Measurements from ENCODE around the gene HOXD12.

Gene HOXD12

DNA sequence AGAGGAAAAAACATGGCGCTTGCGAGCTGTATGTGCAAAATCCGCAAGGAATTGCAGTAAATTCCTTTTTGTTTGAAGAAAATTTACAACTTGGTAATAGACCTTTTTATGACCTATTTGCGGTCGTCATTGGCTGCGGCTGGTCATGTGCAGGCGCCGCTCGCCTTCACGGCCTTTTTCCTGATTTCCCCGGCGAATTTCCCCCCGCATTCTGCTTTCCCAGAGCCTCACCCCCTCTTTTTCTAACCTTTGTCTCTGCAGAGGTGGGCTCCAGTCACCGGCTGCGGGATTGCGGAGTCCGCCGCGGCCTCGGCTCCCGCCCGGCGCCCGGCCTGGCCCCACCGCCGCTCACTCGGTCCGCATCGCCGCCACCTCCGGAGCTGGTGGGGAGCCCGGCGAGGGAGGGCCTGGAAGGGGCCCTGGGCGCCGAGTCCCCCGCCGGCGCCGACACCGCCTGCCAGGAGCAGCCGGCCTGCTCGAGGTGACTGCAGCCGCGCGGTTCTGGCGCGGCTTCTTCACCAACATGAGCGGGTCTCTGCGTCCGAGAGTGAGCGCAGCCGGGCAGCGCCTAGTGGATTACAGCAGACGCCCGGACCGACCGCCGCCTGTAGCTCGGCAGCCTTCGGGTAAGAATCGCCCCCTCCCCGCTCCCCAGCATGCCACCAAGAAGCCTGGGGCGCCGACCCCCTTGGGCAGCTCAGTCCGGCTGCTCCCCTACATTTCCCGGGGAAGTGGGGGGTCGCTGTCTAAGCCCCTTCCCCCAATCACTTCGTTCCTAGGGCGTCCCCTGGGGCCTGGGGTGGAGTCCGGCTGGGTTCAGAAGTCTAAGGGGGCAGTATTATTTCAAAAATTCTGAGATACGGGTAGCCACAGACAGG lies 37.0 kb downstream of the HOXD12 start:
- no peak for DNase-seq

DNA sequence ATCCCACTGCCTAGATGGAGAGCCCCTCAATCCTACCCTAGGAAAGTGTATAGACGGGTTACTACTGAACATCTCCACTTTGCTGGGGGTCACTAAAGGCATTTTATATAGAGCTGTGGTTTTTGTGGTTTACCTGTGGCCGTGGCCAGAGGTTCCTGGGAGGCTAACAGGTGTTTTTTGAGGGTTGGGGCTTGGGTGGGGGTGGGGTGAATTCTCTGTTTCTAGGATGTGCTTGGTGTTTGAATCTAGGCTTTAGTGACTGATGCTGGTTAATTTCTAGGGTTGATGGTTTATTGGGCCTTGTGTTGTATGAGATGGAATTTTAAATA lies 37.6 kb downstream of the HOXD12 start:
- no peak for DNase-seq

DNA sequence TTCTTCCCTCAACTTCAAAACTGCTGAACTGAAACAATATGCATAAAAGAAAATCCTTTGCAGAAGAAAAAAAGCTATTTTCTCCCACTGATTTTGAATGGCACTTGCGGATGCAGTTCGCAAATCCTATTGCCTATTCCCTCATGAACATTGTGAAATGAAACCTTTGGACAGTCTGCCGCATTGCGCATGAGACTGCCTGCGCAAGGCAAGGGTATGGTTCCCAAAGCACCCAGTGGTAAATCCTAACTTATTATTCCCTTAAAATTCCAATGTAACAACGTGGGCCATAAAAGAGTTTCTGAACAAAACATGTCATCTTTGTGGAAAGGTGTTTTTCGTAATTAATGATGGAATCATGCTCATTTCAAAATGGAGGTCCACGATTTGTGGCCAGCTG lies 38.3 kb downstream of the HOXD12 start:
- no peak for DNase-seq

DNA sequence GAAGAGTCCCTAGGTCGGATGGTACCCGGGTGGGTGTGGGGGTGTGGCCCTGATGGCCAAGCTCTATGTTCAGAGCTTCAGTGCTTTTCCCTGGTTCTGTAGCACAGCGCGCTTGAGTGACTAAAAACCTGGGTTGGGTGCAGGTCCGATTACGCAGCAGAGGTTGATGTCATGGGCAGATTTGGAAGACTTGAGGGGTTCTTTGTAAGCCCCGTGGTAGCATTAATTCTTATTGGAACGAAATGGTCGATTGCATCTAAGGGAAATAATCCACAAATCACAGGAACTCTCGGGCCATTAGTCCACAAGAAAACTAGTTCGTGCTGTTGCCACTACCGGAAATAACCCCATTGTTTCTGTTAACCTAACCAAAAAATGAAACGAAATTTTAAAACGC lies 38.9 kb downstream of the HOXD12 start:
- no peak for DNase-seq

DNA sequence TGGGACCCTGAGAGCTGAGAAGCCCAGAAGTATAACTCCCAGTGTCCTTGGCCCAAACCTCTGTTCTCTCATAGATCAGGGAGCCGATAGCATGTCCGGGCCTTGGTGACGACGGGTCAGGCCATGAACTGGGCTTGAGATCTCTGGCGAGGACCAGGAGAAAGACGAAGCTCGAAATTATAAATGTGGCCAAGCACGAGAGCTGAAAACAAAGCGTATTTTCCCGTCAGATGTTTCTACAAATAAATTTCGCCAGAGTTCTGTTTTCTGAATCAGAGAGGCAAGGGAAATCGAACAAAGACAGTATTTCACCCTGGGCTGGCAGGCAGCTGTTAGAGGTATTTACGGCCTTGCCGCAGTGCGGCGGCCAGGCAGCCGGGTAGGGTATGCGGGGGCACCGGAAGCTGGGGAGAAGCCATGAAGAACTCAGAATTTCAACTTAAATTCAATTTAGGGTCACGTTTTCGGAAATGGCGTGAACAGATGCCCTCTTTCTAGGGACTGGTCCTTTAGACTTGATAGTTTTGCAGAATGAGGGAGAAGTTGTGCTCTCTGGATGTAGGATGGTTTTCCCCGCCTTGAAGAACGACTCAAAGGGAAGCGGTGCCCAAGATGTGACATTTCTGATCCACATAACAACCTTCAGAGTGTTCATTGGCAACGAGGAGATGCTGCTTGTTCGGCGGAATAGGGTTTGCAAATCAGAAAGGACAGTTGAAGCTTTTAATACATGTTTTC lies 39.5 kb downstream of the HOXD12 start:
- DNase-seq, result no peak

DNA sequence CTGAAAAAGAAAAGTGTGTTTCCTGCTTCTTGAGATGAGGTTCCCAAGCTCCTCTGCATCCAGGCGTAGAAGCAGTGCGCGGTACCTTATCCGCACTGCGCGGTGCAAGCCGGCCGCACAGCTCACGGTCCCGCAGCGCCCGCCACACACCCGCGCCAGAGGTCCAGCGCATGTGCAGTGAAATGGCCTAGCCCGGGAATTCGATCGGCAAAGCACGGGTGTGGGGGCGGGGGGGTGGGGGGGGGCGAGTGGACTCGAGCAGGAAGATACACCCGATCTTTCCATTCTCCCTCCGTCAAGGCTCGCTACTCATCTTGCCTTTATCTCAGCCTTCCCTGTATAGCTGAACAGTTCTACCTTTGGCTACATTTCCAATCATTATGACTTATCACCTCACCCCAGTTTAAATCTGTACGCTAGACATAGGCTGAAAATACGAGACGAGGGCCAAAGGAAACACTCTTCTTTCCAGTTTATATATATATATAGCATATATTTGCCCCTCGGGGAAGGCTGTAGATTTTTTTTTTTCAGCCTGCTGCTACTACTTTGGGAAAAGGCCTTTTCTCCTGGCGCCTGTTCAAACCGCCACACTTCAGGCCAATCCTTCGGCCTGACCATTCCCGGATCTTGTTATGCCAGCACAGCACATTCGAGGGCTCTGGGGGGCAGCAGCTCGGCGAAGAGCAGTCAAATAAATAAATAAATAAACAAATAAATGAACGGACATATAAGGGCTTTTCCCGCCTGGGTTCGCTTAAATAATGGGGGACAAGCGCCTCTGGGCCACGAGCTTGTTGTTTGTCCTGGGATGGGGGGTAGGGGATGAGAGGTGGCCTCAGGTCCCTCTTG lies 40.3 kb downstream of the HOXD12 start:
- no peak for DNase-seq

DNA sequence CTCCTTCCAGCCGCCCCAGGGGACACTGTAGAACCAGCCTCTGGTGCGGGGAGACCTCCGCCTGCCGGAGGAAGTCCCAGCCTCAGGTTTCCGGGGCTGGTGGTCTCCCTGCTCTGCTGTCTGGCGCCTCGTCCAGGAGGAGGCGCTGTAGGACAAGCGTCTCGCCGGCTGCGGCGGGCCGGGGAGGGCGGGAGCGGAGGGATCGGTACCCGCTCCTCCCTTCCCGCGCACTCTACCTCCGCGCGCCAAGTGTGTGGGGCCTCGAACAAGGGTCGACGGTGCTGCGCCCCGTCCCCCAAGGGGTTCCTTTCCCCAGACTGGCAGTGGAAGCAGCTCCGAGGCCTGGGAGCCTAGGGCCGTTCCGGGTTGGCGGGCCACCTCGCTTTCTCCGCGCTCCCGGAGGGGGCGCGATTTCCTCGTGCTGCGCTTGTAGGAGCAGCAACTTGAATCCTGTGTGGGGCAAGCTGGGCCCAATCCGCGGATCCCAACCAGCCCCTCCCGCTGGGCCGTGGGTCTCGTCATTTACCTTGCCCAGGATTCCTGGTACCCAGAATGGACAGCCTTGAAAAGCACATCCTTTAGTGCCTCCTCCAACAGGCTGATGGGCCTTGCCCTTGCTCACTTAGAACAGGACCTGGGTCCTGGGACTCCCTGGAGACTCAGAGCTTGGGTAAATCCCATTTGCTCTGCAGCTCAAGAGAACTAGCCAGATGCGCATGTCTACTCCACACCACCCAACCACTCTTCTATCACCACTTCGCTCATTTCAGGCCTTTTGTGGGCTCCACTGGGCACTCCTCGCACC lies 41.1 kb downstream of the HOXD12 start:
- DNase-seq, result peak in 1 of 2 donors; percentile 43

DNA sequence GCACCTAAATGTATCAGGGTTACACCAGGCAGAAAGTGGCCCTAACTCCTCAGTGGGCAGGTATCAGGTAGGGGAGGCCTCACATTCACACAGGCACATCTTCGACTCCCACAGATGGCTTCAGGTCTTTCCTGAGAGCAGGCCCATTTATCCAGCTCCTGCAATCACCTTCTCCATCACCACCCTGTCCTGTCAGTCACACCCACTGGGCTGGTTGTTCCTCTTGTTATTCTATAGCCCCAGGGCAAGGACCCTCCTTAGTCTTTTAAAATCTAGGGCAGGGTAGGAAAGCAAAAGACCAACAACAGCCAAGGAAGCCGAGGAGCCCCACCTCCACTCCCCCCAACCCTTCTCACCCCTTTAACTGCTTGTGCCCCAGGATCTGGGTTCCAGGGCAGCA lies 42.7 kb downstream of the HOXD12 start:
- DNase-seq, result no peak

DNA sequence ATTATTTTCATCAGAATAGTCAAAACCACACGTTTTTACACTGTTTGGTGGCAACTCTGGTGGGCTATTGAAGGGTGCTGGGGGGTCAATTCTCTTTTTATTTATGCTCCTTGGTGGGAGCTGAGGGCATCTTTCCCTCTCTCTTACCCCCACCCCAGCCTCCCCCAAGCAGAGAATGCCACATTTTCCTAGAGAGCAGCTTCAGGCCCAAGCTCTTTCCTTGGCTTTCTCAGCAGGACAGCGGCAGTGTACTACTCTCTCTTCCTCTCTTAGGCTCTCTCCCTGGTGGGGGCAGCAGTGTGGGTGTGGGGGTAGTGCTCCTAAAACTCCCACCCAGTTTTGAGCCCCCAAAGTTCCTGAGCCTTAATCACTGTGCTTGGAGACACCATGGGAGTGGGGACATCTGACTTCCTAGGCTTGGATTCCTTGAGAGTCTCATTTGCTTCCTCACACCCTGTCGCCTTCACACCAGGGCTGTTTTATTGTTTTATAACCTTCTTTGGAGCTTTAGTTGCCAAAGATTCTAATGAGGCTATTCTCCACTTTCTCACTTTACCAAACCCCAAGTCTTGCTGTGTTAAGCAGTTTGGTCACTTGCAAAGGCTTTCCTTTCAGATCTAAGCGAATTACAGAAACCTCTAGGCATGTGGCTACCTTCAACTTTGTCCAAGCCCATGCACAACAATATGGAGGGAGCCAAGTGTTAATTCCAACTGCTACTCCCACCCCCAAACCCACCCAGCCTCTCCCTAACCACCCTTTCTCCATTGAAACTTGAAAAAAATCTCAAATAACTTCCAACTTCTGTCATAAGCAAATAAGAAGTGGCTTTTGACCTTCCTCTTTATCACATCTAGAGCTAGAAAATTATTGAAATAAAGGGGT lies 45.7 kb downstream of the HOXD12 start:
- DNase-seq, result no peak

DNA sequence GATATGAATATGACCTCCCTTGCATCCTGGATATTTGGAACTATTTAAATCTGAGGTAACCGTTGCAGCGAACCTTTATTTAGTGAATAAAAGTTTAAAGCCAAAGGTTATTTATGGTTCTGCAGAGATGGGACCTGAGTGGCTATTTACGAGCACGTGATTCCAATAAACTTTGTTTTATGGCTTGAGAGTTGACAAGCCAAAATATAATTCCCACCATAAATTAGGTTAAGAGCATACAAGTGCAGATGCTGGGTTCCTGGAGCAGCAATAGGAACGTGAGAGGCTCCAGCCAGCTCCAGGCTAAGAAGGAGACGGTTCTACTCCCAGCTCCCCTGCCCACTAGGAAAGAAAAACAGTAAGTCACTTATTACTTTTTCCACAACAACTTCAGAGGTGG lies 46.5 kb downstream of the HOXD12 start:
- DNase-seq, result no peak

DNA sequence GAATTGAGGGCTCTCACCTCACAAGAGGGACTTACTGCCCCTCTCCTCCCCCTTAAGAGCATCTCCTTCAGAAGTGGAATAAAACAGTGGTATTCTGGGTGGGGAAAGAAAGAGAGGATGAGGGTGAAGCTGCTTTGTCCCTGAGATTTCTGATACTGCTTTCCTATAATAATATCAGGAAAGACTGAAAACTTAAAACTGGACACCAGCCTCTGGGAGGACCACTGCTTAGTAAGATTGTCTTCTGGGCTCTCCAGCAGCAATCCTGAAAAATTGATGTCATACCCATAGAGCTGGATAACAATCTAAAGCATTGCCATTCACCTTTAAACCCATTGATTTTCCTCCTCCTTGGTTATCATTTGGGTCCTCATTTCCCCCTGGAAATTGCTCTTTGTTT lies 47.0 kb downstream of the HOXD12 start:
- no peak for DNase-seq

DNA sequence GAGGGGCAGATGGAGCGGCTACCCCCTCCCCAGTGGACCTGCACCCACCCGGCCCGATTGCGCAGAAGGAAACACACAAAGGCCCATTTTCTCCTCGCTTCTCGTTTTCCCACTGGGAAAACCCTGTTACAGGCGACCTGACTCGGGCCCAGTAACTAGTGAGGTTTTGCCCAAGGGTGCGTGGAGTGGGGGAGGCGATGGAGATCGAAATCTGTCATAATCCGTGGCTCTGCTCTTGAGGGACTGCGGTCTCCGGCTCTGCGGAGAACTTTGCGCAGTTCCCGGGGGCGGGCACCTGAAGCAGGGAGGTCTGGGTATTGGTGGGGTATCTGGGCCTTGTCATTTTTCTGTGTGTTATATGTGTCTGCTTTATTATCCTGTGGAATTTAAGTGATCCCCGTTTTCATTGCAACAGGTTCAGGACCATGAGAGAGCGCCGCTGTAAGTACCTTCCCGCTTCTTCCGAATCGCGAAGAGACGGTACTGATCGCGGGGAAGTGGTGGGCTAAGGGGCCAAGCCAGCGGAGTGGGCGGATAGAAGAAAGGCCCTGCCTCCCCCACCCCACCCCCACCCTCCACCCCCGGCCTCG lies 47.7 kb downstream of the HOXD12 start:
- no peak for DNase-seq

DNA sequence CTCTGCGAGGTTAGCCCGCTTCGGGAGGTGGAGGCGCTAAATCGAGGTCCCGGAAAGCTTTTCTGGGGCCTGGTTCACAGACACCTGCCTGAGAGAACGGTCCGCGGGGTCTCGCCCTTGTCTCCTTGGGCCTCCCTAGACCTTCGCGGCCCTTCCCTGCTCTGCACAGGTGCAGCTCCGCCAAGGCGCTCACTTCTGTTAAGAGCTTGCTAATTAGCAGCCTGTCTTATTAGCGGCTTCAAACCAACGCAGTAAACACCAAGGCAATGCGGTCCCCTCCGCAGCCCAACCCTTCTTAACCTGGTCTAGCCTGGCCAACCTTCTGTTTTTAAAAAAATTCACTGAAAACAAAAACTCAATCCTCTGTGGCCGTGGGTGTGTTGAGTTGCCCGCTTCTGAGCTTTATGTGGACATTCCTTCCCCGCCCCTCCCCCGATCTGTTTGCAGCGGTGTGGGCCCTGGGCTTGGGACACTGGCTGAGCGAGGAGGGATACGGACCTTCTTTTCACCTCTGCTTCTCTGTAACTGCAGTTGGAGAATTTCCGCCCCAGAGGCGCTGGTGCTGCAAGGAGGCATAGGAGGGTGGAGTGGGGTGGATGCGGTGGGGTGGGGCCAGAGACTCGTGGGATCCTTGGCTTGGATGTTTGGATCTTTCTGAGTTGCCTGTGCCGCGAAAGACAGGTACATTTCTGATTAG lies 48.4 kb downstream of the HOXD12 start:
- no peak for DNase-seq

DNA sequence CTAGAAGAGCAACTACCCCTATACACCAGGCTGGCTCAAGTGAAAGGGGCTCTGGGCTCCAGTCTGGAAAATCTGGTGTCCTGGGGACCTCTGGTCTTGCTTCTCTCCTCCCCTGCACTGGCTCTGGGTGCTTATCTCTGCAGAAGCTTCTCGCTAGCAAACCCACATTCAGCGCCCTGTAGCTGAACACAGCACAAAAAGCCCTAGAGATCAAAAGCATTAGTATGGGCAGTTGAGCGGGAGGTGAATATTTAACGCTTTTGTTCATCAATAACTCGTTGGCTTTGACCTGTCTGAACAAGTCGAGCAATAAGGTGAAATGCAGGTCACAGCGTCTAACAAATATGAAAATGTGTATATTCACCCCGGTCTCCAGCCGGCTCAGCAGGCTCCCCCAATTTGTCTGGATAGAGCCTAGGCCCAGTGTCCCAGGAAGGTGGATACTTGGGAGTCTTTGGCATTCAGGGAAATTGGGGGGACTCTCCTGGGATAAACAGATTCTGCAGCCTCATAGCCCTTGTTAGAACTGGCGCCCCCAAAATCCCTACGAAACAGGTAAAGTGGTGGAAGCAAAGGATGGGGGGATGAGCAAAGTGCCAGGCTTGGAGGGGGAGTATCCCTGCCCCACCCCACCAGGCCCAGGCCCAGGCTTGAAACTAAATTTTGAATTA lies 49.3 kb downstream of the HOXD12 start:
- no peak for DNase-seq

DNA sequence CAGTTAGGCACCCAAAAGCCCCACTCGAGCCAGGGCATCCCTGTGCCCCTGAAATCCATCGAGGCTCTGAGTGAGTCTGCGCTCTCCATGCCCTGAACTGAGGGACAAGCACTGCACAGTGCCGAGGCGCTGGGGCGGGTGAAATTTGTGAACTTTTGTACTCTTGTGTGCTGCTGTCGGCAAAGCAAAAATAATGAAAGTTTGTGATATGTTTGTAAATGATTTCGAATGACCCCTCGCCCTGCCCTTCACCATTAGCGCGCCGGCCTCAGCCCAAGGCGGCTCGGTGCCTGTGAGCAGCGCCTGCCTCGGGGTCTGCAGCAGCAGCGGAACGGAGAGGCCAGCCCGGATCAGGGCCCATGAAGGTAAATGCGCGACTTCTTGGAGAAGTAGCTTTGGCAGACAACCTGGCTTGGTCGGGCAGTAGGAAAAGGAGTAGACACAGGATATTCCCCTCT lies 49.9 kb downstream of the HOXD12 start:
- DNase-seq, result no peak

DNA sequence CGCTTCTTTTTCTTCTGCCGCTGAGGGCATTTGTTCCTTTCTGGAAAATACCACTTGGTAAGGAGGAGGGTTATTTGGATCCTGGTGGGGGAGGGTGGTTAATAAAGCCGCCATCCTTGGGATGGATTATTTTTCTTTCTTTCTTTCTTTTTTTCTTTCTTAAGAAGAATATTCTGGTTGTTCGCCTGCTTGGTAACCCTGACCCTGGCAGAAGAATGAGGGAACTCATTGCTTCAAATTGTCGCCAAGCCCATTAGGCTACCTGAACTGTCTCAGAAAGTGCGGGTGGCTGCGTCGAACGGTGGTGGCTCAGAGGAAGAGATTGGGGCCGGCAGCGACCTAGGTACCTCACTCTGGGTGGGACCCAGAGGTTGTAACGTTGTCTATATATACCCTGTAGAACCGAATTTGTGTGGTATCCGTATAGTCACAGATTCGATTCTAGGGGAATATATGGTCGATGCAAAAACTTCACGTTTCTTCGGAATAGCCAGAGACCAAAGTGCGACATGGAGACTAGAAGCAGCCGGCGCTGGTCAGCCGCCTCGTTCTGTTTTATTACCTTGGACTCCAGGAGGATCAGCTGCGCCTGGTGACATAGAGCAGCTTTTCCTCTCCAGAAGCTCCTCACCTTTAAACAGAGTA lies 50.5 kb downstream of the HOXD12 start:
- no peak for DNase-seq

DNA sequence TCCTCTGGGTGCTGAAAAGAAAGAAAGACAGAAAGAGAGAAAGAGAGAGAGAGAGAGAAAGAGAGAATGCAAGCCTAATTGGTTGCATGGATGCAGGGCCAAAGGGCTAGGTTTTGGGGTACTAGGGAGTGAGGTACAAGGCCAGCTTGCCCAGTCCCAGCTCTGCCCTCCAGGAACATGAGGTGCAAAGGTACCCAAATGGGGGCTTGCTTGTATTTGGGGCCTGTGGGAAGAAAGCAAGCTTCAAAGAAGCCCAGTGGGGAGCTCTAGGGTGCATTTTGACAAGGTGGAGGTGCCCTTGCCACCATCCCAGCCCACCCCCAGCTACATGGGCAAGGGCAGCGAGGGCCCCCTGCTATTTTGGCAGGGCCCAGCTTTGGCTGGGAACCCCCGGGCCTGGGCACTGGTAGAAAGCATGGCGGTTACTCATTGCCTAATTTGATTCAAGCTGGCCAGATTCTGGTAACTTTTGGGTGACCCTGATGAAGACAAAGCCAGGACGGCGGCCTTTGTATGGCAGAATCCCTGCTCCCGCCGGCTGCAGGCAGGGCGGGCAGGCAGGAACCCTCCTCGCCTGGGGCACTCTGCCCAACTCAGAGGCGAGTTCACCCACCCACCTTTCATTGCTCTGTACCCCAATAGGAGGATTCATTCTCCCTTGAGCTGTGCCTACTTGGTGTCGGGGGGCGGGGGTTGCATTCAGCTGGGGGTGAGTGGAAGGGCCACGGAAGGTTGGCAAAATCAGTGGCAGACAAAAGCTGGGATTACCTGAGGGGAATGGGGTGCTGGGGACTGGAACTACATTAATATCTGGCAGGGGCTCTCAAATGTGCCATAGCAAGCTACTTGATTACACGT lies 51.2 kb downstream of the HOXD12 start:
- DNase-seq, result no peak

All from bone marrow (tissue), 2 donors.